Body of pancreas (tissue), 4 donors: ENCODE data around the gene ZNF138. TPM values are rescaled to one million over a fixed set of nuclear protein-coding genes. Genes with fewer than 3 reads are reported as not detected.

Experiments
- ATAC-seq: fragments of 150-250 bp; one replicate; pipeline ENCODE4 v1.9.1; 2016
- DNase-seq, 4 donors: peaks; one replicate each; pipeline ENCODE4 v3.0.0-alpha.2; 2019
- H3K27ac ChIP-seq, 4 donors: fragments of 200-600 bp; sonication (generic); 1 replicate in 3 of 4; 2 replicates in 1 of 4; pipeline versions ENCODE4 v1.5.1 to v1.6.1; 2016 to 2019; ENCODE audit warnings: mild to moderate bottlenecking in 1 of 4, mixed read lengths in 1 of 4, moderate library complexity in 1 of 4
- H3K27me3 ChIP-seq, 2 donors: fragments of 200-600 bp; sonication (generic); one replicate each; pipeline ENCODE4 v1.6.0; 2016; ENCODE audit warnings: mild to moderate bottlenecking in 1 of 2
- H3K36me3 ChIP-seq, 2 donors: fragments of 200-600 bp; sonication (generic); replicated peaks in 1 of 2; 2 replicates each; pipeline ENCODE4 v1.5.1; 2016; ENCODE audit warnings: low read depth in 2 of 2; ENCODE audit not compliant: insufficient read depth in 1 of 2
- H3K4me1 ChIP-seq: fragments of 200-600 bp; sonication (generic); one replicate; pipeline ENCODE4 v1.6.0; 2016
- H3K4me3 ChIP-seq, 2 donors: fragments of 200-600 bp; sonication (generic); 1 replicate in 1 of 2; 2 replicates in 1 of 2; pipeline ENCODE4 v1.5.1; 2016 to 2019
- H3K9me3 ChIP-seq, 3 donors: fragments of 200-600 bp; sonication (generic); 1 replicate in 2 of 3; 2 replicates in 1 of 3; pipeline ENCODE4 v1.5.1; 2016
- CTCF ChIP-seq, 7 experiments: fragments of 450-650 bp in 4 of 7; fragments of 200-600 bp in 3 of 7; sonication (generic) in 3 of 7; IDR thresholded peaks; one replicate each; pipeline ENCODE4 v1.5.1; 2016 to 2019; ENCODE audit warnings: antibody characterized with exemption in 7 of 7
- POLR2A ChIP-seq, 3 donors: fragments of 450-650 bp; IDR thresholded peaks; one replicate each; pipeline ENCODE4 v1.6.1; 2016; ENCODE audit warnings: antibody characterized with exemption in 3 of 3, mild to moderate bottlenecking in 2 of 3
- WGBS, 2 donors: methylation state at CpG; one replicate each; pipeline ENCODE4 v1.1.5; 2017; 5-methylcytosine and 5-hydroxymethylcytosine counted together
- intact Hi-C: fragments of 100-400 bp; cut with DNase I; formaldehyde crosslinking; loops from one replicate; pipeline ENCODE4 v1.15.1; 2023
- total RNA-seq, 2 donors: library from RNA; depleted of rRNA; stranded (reverse); fragments of >200 nt; gene quantifications; one replicate each; pipeline ENCODE4 v1.1.0, GENCODE V29; 2016

The ZNF138 gene
- total RNA-seq, 2 donors from 2014 or later, result 4.9 to 10.4 TPM

GRCh38 chr7:64870656-64871055 lies 76.4 kb downstream of the ZNF138 start:
- no peak for TF ChIP-seq CTCF (IDR thresholded peaks at IDR 0.05)
- TF ChIP-seq POLR2A (IDR thresholded peaks at IDR 0.05), result no peak
- DNase-seq (no peak), ATAC-seq (no peak)
- H3K27ac ChIP-seq, result no peak overlapping the region
- intact Hi-C loops, result no loop called here
- WGBS, 2 donors, result 79 to 83% methylated on average over 13 of the region's 13 CpGs
- H3K36me3 ChIP-seq, result no peaks in the 10 kb centered on the region
- H3K4me3 ChIP-seq, result no peak overlapping the region
- no peaks in the 10 kb centered on the region for H3K9me3 ChIP-seq
- no peaks in the 10 kb centered on the region for H3K4me1 ChIP-seq
- no peaks in the 10 kb centered on the region for H3K27me3 ChIP-seq

GRCh38 chr7:64871761-64872160 lies 77.5 kb downstream of the ZNF138 start:
- no peak for DNase-seq
- Histone ChIP-seq H3K9me3 (no peaks in the 10 kb centered on the region), H3K27ac (no peak overlapping the region), H3K27me3 (no peaks in the 10 kb centered on the region), H3K36me3 (no peaks in the 10 kb centered on the region), H3K4me1 (no peaks in the 10 kb centered on the region), H3K4me3 (no peak overlapping the region)
- no peak for ATAC-seq
- TF ChIP-seq POLR2A (IDR thresholded peaks at IDR 0.05) (no peak), CTCF (IDR thresholded peaks at IDR 0.05) (no peak)
- intact Hi-C loops, result no loop called here
- WGBS, 2 donors, result 59 to 60% methylated on average over 8 of the region's 8 CpGs

- Histone ChIP-seq H3K4me1 (peaks cover 6% of the 10 kb centered on the region), H3K27me3 (no peaks in the 10 kb centered on the region), H3K36me3 (no peaks in the 10 kb centered on the region), H3K9me3 (no peaks in the 10 kb centered on the region), H3K27ac (no peak overlapping the region), H3K4me3 (no peak overlapping the region)
- TF ChIP-seq CTCF (IDR thresholded peaks at IDR 0.05), result no peak
- TF ChIP-seq POLR2A (IDR thresholded peaks at IDR 0.05), result no peak
- 72 to 86% methylated on average over 16 to 36 of the region's 36 CpGs for WGBS, 2 donors
- intact Hi-C loops, result no loop called here
- DNase-seq (no peak), ATAC-seq (no peak)
These were observed 78.3 kb downstream of the ZNF138 start for GRCh38 chr7:64872351-64873154.

GRCh38 chr7:64873155-64873500 lies 78.9 kb downstream of the ZNF138 start:
- DNase-seq (no peak), ATAC-seq (no peak)
- H3K27ac ChIP-seq, result no peak overlapping the region
- no peak overlapping the region for H3K4me3 ChIP-seq
- TF ChIP-seq POLR2A (IDR thresholded peaks at IDR 0.05), result no peak
- TF ChIP-seq CTCF (IDR thresholded peaks at IDR 0.05), result no peak
- H3K27me3 ChIP-seq, result no peaks in the 10 kb centered on the region
- no peaks in the 10 kb centered on the region for H3K36me3 ChIP-seq
- H3K9me3 ChIP-seq, result no peaks in the 10 kb centered on the region
- intact Hi-C loops, result no loop called here
- peaks cover 7% of the 10 kb centered on the region for H3K4me1 ChIP-seq
- WGBS, 2 donors, result 79 to 98% methylated on average over 6 to 10 of the region's 10 CpGs

- no peak for DNase-seq
- Histone ChIP-seq H3K4me1 (peaks cover 7% of the 10 kb centered on the region), H3K27me3 (no peaks in the 10 kb centered on the region), H3K9me3 (no peaks in the 10 kb centered on the region), H3K36me3 (no peaks in the 10 kb centered on the region), H3K4me3 (no peak overlapping the region), H3K27ac (no peak overlapping the region)
- no peak for ATAC-seq
- TF ChIP-seq POLR2A (IDR thresholded peaks at IDR 0.05) (no peak), CTCF (IDR thresholded peaks at IDR 0.05) (no peak)
- WGBS, 2 donors, result 40 to 46% methylated on average over 5 of the region's 5 CpGs
- intact Hi-C loops, result no loop called here
These were observed 79.3 kb downstream of the ZNF138 start for GRCh38 chr7:64873517-64873916.
